NT2/D1 (cell line): ENCODE data around the gene DYRK1A.

Experiments
- SUZ12 ChIP-seq: IDR thresholded peaks from 2 replicates; pipeline ENCODE4 v1.6.1; 2011; ENCODE audit not compliant: insufficient read length, insufficient read depth; ENCODE audit errors: extremely low read depth
- YY1 ChIP-seq: IDR thresholded peaks from 2 replicates; pipeline ENCODE4 v1.6.1; 2011; ENCODE audit not compliant: insufficient read length, insufficient read depth
- ZNF274 ChIP-seq: IDR thresholded peaks from 2 replicates; pipeline ENCODE4 v1.6.1; 2011; ENCODE audit warnings: mild to moderate bottlenecking, low read depth, low read length

DNA sequence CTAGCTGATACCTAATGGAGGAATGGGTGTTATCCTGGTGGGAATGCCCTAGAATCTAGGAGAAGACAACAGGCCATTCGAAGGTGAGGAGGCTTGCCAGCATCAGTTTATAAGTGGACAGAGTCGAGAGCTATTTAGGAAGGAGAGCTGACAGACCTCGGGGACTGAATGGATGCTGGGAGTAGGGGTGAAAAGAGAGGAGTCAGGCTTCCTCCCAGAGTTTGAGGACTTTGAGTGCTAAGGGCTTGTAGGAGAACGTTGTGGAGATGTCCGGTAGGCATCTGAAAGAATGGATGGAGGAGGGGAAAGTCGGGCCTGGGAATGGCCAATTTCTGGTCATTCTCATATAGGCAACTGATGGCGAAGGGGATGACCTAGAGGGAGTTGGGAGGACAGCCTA lies 155.1 kb downstream of the DYRK1A start:
- no peak for TF ChIP-seq YY1
- no peak for TF ChIP-seq SUZ12
- no peak for TF ChIP-seq ZNF274
